GM18520 (cell line): Measurements from ENCODE around the gene ERVK3-1.
A peak's percentile ranks its signal among the peaks of the same experiment; 100 is the strongest.
"Not testable (repeated sequence)": the region's sequence is repeated elsewhere in the genome, so short reads cannot be mapped to it uniquely, and the experiment has no call there.

ENCODE experiments used
- ATAC-seq: cut with Tn5 transposase; IDR thresholded peaks from one replicate; pipeline ENCODE4 v1.9.1; 2021; ENCODE audit not compliant: unreplicated experiment

Gene ERVK3-1

GRCh38 chr19:58304255-58304654 lies 922 bp upstream of the ERVK3-1 start:
- ATAC-seq: no peak

DNA sequence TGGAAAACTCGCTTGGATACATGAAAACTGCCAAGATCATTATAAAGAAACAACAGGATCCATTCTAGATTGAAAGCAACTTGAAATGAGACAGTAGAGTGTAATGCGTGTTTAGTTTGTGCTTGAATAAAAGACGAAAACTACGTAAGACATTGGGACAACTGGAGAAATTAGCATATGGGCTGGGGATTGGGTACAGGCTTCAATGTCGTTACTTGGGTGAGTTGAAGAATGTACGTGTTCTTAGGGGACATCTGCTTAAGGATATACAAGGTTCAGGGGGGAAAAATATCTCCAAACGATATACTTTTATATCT lies 471 bp upstream of the ERVK3-1 start:
- ATAC-seq: no peak

DNA sequence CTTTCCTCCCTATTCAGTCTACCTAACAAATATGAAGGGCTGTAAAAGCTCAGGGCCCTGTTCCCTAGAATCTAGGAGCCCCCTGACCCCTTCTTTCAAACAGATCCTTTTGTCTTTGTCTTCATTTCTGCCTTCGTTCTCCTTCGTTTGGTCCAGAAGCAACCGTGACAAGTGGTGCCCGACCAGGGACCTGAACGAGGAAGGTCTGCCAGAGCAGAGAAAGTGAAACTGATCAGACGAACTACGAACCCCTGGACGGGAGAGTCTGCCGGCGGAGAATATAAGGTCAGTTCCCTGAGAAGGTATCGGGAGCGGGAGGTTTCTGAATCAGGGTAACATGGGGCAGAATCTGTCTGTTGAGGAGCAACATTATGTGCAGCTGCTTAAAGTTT lies 751 bp downstream of the ERVK3-1 start:
- no peak for ATAC-seq

DNA sequence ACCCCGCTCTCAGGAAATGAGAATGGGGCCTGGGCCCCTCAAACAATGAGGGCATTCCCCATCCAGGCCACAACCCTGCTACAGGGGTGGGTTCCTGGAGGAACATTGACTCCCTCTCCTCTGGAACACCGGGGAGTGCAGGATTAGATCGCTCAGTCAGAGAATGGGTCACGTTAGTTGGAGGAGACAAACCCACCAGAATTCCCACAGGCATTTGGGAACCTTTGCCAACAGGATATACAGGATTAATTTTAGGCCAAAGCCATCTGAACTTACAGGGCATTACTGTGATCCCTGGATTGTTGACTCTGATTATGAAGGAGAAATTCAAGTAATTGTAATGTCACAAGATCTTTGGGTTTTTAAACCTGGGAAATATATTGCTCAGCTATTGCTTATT lies 2.6 kb downstream of the ERVK3-1 start:
- no peak for ATAC-seq

- not testable (repeated sequence) for ATAC-seq
Observed at GRCh38 chr19:58310685-58311084, 5.5 kb downstream of the ERVK3-1 start.

DNA sequence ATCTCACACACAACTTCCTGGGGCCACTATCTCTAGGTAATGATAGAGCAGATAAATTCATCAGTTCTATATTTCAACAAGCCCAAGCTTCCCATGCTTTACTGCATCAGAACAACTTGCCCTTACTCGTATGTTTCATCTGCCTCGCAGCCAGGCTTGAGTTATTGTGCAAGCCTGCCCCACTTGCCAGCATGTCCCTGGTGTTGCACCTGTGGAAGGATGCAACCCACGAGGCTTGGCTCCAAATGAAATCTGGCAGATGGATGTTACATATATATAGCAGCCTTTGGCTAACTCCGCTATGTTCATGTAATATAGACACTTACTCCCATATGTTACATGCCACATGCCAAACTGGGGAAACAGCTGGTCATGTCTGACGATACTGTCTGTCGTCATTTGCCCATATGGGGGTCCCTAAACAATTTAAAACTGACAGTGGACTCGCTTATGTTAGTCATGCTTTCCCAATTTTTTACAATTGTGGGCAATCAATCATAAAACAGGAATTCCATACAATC lies 6.2 kb downstream of the ERVK3-1 start:
- ATAC-seq: no peak

DNA sequence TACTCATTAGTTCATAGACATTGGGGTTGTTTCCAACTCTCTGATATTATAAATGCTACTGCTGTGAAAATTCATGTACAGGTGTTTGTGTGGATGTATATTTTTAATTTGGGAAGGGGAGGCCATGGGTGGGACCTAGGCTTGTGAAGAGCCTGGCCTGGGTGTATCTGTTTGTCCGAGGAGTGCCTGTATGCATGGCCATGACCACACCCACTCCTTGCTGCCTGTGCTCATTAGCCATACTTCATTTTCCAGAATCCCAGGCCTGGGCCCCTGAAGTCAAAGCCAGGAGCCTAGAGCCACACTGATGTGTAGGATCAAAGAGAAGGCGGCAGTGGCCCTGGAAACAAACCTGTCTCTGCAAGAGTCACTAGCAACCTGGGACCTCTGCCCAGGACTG lies 10.4 kb downstream of the ERVK3-1 start:
- no peak for ATAC-seq

DNA sequence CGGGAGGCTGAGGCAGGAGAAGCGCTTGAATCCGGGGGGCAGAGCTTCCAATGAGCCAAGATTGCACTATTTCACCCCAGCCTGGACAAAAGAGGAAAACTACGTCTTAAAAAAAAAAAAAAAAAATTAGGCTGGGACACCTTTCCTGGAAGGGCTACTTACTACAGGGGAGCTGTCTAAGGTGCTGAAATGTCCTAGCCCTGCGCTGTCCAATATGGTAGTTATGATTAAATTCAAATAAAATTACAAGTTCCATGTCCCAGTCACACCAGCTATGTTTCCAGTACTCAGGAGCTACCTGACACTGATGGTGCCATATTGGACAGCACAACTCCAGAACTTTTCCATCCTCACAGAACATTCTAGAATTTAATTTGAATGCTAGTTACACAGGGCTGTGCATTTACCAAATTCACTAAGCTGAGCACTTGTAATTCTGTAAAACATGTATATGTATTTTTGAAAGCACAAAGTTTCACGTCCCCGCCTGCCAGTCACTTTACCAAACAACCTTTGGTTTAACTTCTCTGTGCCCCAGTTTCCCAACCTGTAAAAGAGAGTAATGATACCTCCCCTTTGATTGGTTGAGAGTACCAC lies 12.4 kb downstream of the ERVK3-1 start:
- ATAC-seq: no peak

DNA sequence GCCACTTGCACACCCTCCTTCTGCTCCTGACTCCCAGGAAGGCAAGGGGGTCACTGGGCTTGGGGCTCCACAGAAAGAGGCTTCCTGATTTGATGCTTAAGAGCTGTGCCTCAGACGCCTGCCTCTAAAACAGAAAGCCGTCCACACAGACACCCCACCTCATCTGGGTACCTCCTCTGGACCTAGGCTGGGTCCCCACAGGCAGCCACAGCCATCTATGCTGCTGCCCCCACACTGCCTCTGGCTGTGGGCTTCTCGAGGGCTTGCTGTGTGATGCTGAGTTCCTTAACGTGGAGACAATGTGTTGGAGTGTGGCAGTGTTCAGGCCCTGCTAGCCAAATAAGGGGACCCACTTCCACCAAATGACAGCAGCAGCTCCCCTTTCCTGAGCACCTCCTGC lies 13.1 kb downstream of the ERVK3-1 start:
- ATAC-seq: no peak

GRCh38 chr19:58319241-58319640 lies 14.1 kb downstream of the ERVK3-1 start:
- ATAC-seq: no peak

DNA sequence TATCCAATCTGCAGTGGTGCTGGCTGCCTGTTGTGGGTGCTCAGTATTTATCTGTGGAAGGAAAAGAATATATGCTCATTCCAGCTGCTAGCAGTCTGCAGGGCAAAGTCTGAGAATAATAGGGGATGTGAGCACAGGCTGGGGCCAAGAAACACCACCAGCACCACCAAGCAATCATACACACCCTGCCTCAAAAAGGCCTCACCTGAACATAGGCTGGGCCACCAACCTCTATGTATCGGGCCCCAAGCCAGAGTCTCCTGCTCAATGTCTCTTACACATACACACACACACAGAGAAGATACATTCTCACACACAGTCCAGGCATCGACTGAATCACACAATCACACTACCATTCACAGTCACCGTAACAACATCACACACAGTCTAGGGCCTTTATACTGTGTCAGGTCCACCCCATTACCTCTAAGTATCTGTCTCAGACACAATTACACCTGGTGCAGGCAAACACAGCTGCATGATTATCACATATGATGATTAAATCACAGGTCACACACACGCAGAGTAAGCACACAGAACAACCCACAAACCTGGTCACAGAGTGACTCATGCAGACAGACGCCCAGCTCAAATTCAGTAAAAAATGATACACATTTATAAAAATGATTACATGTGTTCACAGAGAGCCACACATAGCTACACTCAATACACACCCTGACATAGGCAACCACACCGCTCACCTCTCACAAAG lies 20.3 kb downstream of the ERVK3-1 start:
- no peak for ATAC-seq

GRCh38 chr19:58326501-58326913 lies 21.3 kb downstream of the ERVK3-1 start:
- no peak for ATAC-seq

- ATAC-seq: peak; percentile 74
Observed at GRCh38 chr19:58326914-58327726, 21.9 kb downstream of the ERVK3-1 start, which contains the start of gene ZSCAN22. ZSCAN22 (plus strand) TSS chr19:58326994; CDS start chr19:58334803, 7,809 bp downstream.

- no peak for ATAC-seq
Observed at GRCh38 chr19:58328999-58329398, 23.8 kb downstream of the ERVK3-1 start.

DNA sequence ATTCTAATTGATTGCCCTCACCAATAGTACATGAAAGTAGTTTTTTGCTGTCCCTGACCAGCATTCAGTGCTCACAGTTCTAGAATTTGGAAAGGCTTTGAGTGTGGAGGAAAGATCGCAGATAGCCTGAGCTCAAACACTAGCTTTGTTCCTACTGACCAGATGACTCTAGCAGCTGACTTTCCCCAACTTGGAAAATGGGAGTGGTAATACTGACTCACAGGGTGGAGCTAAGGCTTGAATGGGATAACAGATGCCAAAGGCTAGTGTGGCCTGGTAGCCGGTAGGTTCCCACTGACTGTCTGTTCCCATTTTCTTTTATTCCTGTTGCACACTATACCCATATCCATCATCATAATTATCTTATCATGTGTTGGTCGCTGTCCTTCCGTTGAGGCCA lies 25.3 kb downstream of the ERVK3-1 start:
- ATAC-seq: no peak

DNA sequence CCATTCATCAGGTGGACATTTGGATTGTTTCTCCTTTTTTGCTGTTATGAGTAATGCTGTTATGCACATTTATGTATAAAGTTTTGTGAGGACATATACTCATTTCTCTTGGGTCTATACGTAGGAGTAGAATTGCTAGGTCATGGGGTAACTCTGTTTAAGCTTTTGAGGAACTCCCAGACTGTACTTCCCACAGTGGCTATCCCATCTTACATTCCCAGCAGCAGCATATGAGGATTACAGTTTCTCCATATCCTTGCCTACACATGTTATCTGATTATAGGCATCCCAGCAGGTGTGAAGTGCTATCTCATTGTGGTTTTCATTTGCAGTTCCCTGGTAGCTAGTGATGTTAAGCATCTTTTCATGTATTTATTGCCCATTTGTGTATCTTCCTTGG lies 27.5 kb downstream of the ERVK3-1 start:
- no peak for ATAC-seq

DNA sequence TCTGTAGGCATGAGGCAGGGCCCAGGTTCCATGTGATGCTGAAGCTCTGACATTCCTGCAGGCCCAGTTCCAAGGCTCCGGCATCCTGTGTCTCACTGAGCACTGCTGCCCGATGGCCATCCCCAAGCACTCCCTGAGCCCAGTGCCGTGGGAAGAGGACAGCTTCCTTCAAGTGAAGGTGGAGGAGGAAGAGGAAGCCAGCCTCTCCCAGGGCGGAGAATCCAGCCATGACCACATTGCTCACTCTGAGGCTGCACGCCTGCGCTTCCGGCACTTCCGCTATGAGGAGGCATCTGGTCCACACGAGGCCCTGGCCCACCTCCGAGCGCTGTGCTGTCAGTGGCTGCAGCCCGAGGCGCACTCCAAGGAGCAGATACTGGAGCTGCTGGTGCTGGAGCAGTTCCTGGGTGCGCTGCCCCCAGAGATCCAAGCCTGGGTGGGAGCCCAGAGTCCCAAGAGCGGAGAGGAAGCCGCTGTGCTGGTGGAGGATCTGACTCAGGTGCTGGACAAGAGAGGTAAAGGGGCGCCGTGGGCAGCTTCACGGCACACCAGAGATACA lies 29.6 kb downstream of the ERVK3-1 start:
- no peak for ATAC-seq

- ATAC-seq: no peak
Observed at GRCh38 chr19:58335630-58336029, 30.5 kb downstream of the ERVK3-1 start.

GRCh38 chr19:58336216-58336615 lies 31.0 kb downstream of the ERVK3-1 start:
- no peak for ATAC-seq

DNA sequence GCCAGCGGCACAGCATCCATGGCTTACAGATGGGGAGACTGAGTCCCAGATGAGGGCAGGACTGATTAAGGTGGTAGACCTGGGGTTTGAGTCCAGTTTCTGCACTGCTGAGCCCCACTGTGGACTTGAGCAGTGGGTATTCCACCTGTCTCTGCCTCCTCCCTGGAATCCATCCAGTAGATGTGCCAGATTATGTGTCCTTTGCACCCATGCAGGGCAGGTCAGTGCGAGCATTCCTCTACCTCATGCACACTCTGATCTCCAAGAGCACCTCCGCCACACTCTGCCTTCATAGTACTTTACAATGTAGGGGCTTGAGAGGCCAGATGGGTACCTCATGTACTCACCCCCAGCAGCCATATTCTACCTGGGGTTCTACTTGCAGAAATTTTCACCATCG lies 31.6 kb downstream of the ERVK3-1 start:
- no peak for ATAC-seq

DNA sequence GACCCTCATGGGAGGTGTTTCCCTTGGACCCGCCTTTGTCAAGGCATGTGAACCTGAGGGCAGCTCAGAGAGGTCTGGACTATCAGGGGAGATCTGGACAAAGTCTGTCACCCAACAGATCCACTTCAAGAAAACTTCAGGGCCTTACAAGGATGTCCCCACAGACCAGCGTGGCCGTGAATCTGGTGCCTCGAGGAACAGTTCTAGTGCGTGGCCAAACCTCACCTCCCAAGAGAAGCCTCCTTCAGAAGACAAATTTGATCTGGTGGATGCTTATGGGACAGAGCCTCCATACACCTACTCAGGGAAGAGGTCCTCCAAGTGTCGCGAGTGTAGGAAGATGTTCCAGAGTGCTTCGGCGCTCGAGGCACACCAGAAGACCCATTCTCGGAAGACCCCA lies 33.2 kb downstream of the ERVK3-1 start:
- no peak for ATAC-seq
